ENCODE measurements around the gene STARD7.
A peak's percentile ranks its signal among the peaks of the same experiment; 100 is the strongest.

STARD7 gene

GRCh38 chr2:96151595-96152303, 56.9 kb downstream of the STARD7 start:
- DNase-seq (ENCODE audit: low spot score), result no peak
- no peaks in the 10 kb centered on the region for H3K9me3 ChIP-seq (ENCODE audit: severe bottlenecking)
- H3K36me3 ChIP-seq (ENCODE audit: low read depth), result no peaks in the 10 kb centered on the region
- H3K4me1 ChIP-seq (ENCODE audit: insufficient read depth, poor library complexity, severe bottlenecking), result no peaks in the 10 kb centered on the region
- no peak for ATAC-seq (ENCODE audit: low read depth)
- H3K27ac ChIP-seq (ENCODE audit: poor library complexity, severe bottlenecking), result no peak overlapping the region
- no peaks in the 10 kb centered on the region for H3K27me3 ChIP-seq (ENCODE audit: insufficient read depth, poor library complexity, severe bottlenecking)
- H3K4me3 ChIP-seq (ENCODE audit: severe bottlenecking), result no peak overlapping the region
- TF ChIP-seq, protein P1, sequence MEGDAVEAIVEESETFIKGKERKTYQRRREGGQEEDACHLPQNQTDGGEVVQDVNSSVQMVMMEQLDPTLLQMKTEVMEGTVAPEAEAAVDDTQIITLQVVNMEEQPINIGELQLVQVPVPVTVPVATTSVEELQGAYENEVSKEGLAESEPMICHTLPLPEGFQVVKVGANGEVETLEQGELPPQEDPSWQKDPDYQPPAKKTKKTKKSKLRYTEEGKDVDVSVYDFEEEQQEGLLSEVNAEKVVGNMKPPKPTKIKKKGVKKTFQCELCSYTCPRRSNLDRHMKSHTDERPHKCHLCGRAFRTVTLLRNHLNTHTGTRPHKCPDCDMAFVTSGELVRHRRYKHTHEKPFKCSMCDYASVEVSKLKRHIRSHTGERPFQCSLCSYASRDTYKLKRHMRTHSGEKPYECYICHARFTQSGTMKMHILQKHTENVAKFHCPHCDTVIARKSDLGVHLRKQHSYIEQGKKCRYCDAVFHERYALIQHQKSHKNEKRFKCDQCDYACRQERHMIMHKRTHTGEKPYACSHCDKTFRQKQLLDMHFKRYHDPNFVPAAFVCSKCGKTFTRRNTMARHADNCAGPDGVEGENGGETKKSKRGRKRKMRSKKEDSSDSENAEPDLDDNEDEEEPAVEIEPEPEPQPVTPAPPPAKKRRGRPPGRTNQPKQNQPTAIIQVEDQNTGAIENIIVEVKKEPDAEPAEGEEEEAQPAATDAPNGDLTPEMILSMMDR (IDR thresholded peaks at IDR 0.05; ENCODE audit: poor library complexity, severe bottlenecking), result no peak

GRCh38 chr2:96150791-96151594, 57.6 kb downstream of the STARD7 start:
- H3K9me3 ChIP-seq (ENCODE audit: severe bottlenecking), result no peaks in the 10 kb centered on the region
- H3K27ac ChIP-seq (ENCODE audit: poor library complexity, severe bottlenecking), result no peak overlapping the region
- H3K4me3 ChIP-seq (ENCODE audit: severe bottlenecking), result no peak overlapping the region
- no peaks in the 10 kb centered on the region for H3K4me1 ChIP-seq (ENCODE audit: insufficient read depth, poor library complexity, severe bottlenecking)
- TF ChIP-seq, protein P1 (IDR thresholded peaks at IDR 0.05; ENCODE audit: poor library complexity, severe bottlenecking), result no peak
- no peak for ATAC-seq (ENCODE audit: low read depth)
- no peaks in the 10 kb centered on the region for H3K27me3 ChIP-seq (ENCODE audit: insufficient read depth, poor library complexity, severe bottlenecking)
- peak; percentile 38 for DNase-seq (ENCODE audit: low spot score)
- no peaks in the 10 kb centered on the region for H3K36me3 ChIP-seq (ENCODE audit: low read depth)

GRCh38 chr2:96150007-96150640, 58.5 kb downstream of the STARD7 start:
- Histone ChIP-seq H3K9me3 (ENCODE audit: severe bottlenecking) (no peaks in the 10 kb centered on the region), H3K27me3 (ENCODE audit: insufficient read depth, poor library complexity, severe bottlenecking) (no peaks in the 10 kb centered on the region), H3K27ac (ENCODE audit: poor library complexity, severe bottlenecking) (no peak overlapping the region), H3K36me3 (ENCODE audit: low read depth) (no peaks in the 10 kb centered on the region), H3K4me1 (ENCODE audit: insufficient read depth, poor library complexity, severe bottlenecking) (no peaks in the 10 kb centered on the region), H3K4me3 (ENCODE audit: severe bottlenecking) (no peak overlapping the region)
- DNase-seq (ENCODE audit: low spot score), result peak; percentile 44
- TF ChIP-seq, protein P1 (IDR thresholded peaks at IDR 0.05; ENCODE audit: poor library complexity, severe bottlenecking), result no peak
- no peak for ATAC-seq (ENCODE audit: low read depth)

- DNase-seq (ENCODE audit: low spot score), result peak; percentile 85
- no peaks in the 10 kb centered on the region for H3K27me3 ChIP-seq (ENCODE audit: insufficient read depth, poor library complexity, severe bottlenecking)
- H3K27ac ChIP-seq (ENCODE audit: poor library complexity, severe bottlenecking), result no peak overlapping the region
- no peak overlapping the region for H3K4me3 ChIP-seq (ENCODE audit: severe bottlenecking)
- TF ChIP-seq, protein P1 (IDR thresholded peaks at IDR 0.05; ENCODE audit: poor library complexity, severe bottlenecking), result no peak
- H3K9me3 ChIP-seq (ENCODE audit: severe bottlenecking), result no peaks in the 10 kb centered on the region
- ATAC-seq (ENCODE audit: low read depth), result peak; percentile 68
- H3K36me3 ChIP-seq (ENCODE audit: low read depth), result no peaks in the 10 kb centered on the region
- no peaks in the 10 kb centered on the region for H3K4me1 ChIP-seq (ENCODE audit: insufficient read depth, poor library complexity, severe bottlenecking)
Observed at GRCh38 chr2:96148410-96149217, 60.0 kb downstream of the STARD7 start.
